ENCODE results near the gene WDR77.

Gene WDR77

GRCh38 chr1:111448918-111449702, at the start of gene WDR77, which contains the start of gene ATP5PB:
Gene WDR77, minus strand, starts transcription at chr1:111449256. Its CDS starts 87 bp downstream, at chr1:111449169.
Gene ATP5PB, plus strand, starts transcription at chr1:111449464. Its CDS starts 78 bp downstream, at chr1:111449542.
- DNase-seq = peak; percentile 98 to 100 (median 100)

- DNase-seq = peak in 2 of 3 donors; percentile 42 to 51
Observed at GRCh38 chr1:111497592-111497991, 48.5 kb upstream of the WDR77 start.

- DNase-seq = no peak
Observed at GRCh38 chr1:111496398-111496797, 47.3 kb upstream of the WDR77 start.

- DNase-seq = no peak
Observed at GRCh38 chr1:111491070-111491469, 42.0 kb upstream of the WDR77 start.

DNA sequence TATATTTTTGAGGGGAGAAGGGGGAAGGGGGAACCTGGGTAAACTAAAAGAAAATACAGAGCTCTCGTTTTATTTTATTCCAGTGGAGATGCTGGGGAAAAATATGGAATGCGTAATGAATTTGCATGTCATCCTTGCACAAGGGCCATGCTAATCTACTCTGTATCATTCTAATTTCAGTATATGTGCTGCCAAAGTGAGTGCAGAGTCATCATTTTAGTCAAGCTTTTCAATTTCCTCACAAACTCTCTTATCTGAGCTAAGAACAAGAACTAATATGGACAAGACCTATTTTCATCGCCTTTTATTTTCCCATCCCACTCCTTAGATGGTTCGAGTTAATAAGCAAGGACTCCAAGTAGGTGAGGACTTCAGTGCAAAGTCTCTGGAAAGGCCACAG, 41.2 kb upstream of the WDR77 start:
- DNase-seq = no peak

GRCh38 chr1:111489604-111490003, 40.5 kb upstream of the WDR77 start:
- DNase-seq = peak; percentile 59 to 76 (median 72)

GRCh38 chr1:111488669-111489068, 39.6 kb upstream of the WDR77 start:
- DNase-seq = no peak

GRCh38 chr1:111487133-111487532, 38.1 kb upstream of the WDR77 start:
- peak; percentile 26 to 47 (median 47) for DNase-seq

GRCh38 chr1:111486431-111486830, 37.4 kb upstream of the WDR77 start:
- DNase-seq = no peak

DNA sequence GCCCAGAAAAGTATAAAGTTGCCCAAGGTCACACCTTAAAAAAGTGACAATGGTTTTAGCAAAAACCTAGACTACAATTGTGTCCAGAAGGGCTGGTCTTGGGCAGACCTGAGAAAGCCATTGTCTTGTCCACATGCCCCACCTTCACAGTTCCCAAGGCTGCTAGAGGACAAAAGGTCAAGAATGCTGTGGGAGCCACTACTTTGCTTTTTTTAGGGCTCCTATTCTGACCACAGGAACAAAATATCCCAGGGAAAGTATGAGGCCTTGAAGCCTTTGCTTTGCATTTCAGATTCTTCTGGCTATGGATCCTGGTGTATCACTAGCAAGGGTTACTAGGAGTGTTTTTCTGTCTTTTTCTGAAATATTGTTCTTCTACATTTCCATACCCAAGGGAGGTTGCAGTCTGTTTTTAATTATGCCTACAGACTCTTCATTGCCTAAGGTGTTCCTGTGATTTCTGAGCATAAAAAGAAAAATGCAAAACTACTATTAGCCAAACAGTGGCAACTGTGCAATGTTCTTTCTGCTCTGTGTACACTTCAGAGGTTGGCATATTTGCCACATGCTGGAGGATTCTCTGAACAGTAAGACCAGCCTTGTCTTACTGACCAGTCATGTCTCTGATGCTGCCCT, 35.5 kb upstream of the WDR77 start:
- no peak for DNase-seq

GRCh38 chr1:111483876-111484275, 34.8 kb upstream of the WDR77 start:
- DNase-seq = peak in 2 of 3 donors; percentile 27 to 30

GRCh38 chr1:111483166-111483565, 34.1 kb upstream of the WDR77 start:
- DNase-seq = no peak

- DNase-seq = peak; percentile 83 to 87 (median 83)
Observed at GRCh38 chr1:111481387-111482221, 32.5 kb upstream of the WDR77 start.

DNA sequence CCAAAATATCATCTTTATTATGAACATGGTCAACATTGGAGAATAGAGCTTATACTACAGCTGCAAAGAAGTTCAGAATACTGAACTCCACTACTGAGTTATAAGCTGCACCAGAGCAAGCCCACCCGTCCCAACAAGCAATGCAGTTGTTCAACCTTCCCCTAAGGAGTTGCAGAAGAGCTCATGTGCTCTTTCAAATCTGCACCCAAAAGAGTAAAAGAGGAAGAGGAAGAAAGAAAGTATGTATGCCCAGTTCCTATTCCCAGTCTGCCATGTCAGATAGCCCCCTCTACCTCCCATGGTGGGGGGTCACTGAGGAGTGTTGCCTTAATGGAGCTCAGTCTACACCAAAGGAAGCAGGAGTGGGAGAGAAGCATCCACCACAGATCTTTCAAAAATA, 31.6 kb upstream of the WDR77 start:
- DNase-seq = peak in 2 of 3 donors; percentile 34 to 48

GRCh38 chr1:111476761-111477309, 27.8 kb upstream of the WDR77 start:
- DNase-seq = peak; percentile 53 to 64 (median 55)

- DNase-seq = no peak
Observed at GRCh38 chr1:111476214-111476613, 27.2 kb upstream of the WDR77 start.

GRCh38 chr1:111475701-111476100, 26.6 kb upstream of the WDR77 start:
- no peak for DNase-seq

DNA sequence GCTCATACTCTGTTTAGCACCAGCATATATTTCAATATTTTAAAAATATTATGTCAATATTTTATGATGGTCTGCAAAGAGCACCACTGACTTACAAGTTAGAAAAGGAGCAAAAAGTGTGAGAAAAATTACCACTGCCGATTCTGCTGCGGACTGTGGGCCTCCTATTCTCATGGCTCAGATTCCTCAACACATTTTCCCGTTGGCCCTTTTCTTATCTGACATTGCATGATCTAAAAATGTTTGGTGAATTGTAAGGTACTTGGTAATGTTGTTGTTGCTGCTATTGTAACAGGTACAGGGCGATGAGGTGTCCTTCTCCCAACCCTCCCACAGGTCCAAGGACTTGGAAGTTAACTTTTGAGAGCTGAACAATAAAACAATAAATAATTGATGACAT, 25.5 kb upstream of the WDR77 start:
- DNase-seq = no peak

GRCh38 chr1:111474106-111474505, 25.1 kb upstream of the WDR77 start:
- no peak for DNase-seq

GRCh38 chr1:111471538-111471937, 22.5 kb upstream of the WDR77 start:
- DNase-seq = no peak

GRCh38 chr1:111471012-111471411, 22.0 kb upstream of the WDR77 start:
- peak; percentile 78 to 82 (median 80) for DNase-seq

- DNase-seq = no peak
Observed at GRCh38 chr1:111470596-111470995, 21.5 kb upstream of the WDR77 start.

DNA sequence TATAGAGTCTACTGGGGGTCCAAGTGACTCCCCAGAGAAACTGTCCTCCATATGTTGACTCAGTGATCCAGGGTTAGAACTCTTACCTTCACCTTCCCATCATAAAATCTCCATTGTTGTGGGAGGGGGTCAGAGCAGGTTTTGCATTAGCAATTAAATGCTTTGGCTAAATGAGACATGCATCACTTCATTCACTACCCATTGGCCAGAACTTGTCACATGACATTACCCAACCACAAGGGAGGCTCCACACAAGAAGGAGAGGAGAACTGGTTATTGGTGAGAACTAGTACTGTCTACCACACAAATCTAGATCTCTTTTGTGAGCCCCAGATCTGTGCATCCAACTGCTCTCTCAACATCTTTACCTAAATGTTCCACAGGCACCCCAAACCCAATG, 20.5 kb upstream of the WDR77 start:
- no peak for DNase-seq

Data from suppressor macrophage treated with lipopolysaccharide for 1 hour (primary cell).